Measurements from ENCODE around the gene AACS.

DNA sequence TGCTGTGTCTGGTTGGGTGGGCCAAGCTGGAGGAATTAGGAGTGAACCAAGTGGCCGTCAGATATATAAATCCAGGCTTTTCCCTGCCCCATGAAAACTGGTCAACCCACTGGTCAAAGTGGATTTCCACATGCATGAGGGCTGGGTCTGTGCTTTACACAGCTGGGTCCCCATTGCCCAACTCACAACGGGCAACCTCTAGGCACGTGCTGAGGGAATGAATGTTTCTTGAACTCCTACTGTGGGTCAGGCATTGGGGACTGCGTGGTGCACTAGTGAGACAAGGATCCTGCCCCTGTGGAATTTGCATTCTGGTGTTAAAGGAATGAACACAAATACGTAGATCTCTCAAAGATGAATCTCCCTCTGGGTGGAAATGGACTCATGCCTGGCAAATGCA lies 7.5 kb upstream of the AACS start:
- TF ChIP-seq, protein P1, sequence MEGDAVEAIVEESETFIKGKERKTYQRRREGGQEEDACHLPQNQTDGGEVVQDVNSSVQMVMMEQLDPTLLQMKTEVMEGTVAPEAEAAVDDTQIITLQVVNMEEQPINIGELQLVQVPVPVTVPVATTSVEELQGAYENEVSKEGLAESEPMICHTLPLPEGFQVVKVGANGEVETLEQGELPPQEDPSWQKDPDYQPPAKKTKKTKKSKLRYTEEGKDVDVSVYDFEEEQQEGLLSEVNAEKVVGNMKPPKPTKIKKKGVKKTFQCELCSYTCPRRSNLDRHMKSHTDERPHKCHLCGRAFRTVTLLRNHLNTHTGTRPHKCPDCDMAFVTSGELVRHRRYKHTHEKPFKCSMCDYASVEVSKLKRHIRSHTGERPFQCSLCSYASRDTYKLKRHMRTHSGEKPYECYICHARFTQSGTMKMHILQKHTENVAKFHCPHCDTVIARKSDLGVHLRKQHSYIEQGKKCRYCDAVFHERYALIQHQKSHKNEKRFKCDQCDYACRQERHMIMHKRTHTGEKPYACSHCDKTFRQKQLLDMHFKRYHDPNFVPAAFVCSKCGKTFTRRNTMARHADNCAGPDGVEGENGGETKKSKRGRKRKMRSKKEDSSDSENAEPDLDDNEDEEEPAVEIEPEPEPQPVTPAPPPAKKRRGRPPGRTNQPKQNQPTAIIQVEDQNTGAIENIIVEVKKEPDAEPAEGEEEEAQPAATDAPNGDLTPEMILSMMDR (IDR thresholded peaks at IDR 0.05; ENCODE audit: control extremely low read depth in 1 of 3, insufficient read depth in 1 of 3, low read depth in 1 of 3, low read length in 3 of 3) = no peak
- TF ChIP-seq TAF1 (IDR thresholded peaks at IDR 0.05; ENCODE audit: low read depth, low read length) = no peak
- TF ChIP-seq POLR2A (IDR thresholded peaks at IDR 0.05; ENCODE audit: control extremely low read depth in 1 of 2, low read depth in 2 of 2, low read length in 2 of 2) = no peak
- no peak for TF ChIP-seq RAD21 (IDR thresholded peaks at IDR 0.05 in 1 of 2, conservative IDR thresholded peaks at IDR 0.05 in 1 of 2; ENCODE audit: low read depth in 2 of 2, low read length in 2 of 2)
- no peak for TF ChIP-seq TEAD4 (IDR thresholded peaks at IDR 0.05; ENCODE audit: low read depth, low read length)
- no peak for TF ChIP-seq JUND (IDR thresholded peaks at IDR 0.05; ENCODE audit: low read length)
- TF ChIP-seq POLR2AphosphoS5 (IDR thresholded peaks at IDR 0.05; ENCODE audit: low read depth, low read length) = no peak
- TF ChIP-seq SP2 (IDR thresholded peaks at IDR 0.05; ENCODE audit: low read length) = no peak
- TF ChIP-seq TBP (IDR thresholded peaks at IDR 0.05; ENCODE audit: low read depth, low read length) = no peak
- TF ChIP-seq, protein P2, sequence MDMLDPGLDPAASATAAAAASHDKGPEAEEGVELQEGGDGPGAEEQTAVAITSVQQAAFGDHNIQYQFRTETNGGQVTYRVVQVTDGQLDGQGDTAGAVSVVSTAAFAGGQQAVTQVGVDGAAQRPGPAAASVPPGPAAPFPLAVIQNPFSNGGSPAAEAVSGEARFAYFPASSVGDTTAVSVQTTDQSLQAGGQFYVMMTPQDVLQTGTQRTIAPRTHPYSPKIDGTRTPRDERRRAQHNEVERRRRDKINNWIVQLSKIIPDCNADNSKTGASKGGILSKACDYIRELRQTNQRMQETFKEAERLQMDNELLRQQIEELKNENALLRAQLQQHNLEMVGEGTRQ (IDR thresholded peaks at IDR 0.05; ENCODE audit: low read length) = no peak
- no peak for TF ChIP-seq RNF2 (IDR thresholded peaks at IDR 0.05; ENCODE audit: borderline replicate concordance, low read depth, low read length, missing control alignments, poor library complexity, severe bottlenecking)
- TF ChIP-seq SUZ12 (IDR thresholded peaks at IDR 0.05; ENCODE audit: low read length) = no peak
- TF ChIP-seq CBX8 (IDR thresholded peaks at IDR 0.05; ENCODE audit: borderline replicate concordance, low read depth, low read length) = no peak
- no peak for TF ChIP-seq CREB1 (IDR thresholded peaks at IDR 0.05)

Data from H1 (cell line).